ENCODE results near the gene OSBPL1A. TPM values are rescaled to one million over a fixed set of nuclear protein-coding genes. Genes with fewer than 3 reads are reported as not detected.
"Not testable (repeated sequence)": the region's sequence is repeated elsewhere in the genome, so short reads cannot be mapped to it uniquely, and the experiment has no call there.

OSBPL1A gene
- total RNA-seq, 1 donor from 2014 or later = 18.3 TPM

DNA sequence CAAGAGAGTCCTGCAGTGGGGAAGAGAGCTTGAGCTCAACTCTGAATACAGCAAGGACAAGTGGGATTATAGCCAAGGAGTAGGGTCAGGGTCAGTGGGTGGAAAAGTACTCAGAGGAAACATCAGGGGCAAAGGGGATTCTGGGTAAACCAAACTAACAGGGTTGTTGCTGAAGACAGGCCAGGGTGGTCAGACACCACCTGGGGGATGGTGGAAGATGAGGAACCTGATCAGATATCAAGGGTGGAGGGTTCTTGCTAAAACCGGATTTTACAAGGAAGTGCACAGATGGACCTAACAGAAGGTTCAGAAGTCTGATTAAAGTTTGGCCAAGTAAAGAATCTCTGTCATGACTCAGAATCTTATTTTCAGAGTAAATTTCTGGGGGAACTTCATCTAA is 16.5 kb downstream of the OSBPL1A start:
- DNase-seq (ENCODE audit: low read depth) = no peak
- Histone ChIP-seq H3K36me3 (ENCODE audit: control insufficient read depth, insufficient read depth, low read length) (no peaks in the 10 kb centered on the region), H3K4me3 (ENCODE audit: low read depth, low read length) (no peak overlapping the region), H3K27me3 (ENCODE audit: control insufficient read depth, insufficient read depth, low read length) (no peaks in the 10 kb centered on the region)
- TF ChIP-seq CTCF (IDR thresholded peaks at IDR 0.05; ENCODE audit: insufficient read depth, low read length, poor library complexity, severe bottlenecking) = no peak

DNA sequence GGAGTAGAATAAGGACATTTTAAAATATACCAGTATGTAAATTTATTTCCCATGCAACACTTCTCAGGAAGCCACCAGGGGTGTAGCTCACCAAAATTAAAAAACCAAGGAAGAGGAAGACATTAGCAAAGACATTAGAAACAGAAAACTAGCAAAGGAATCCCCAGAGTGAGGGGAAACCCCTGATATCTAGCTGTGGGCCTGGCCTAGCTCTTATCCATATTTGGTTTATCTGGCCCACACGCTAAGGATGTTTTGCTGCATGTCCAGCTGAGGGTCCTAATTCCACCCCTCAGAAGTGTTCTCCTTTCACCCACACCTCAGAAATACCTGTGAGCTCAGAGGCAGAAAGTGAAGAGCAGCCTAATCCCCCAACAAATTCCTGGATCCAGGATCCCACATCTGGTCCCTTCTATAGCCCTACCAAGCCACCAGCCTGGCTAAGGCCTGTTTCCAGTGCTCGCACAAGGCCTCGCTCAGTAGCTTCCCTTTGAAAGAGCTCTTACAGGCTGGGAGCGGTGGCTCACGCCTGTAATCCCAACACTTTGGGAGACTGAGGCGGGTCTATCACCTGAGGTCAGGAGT is 17.4 kb downstream of the OSBPL1A start:
- no peak for TF ChIP-seq CTCF (IDR thresholded peaks at IDR 0.05; ENCODE audit: insufficient read depth, low read length, poor library complexity, severe bottlenecking)
- no peak for DNase-seq (ENCODE audit: low read depth)
- no peaks in the 10 kb centered on the region for H3K36me3 ChIP-seq (ENCODE audit: control insufficient read depth, insufficient read depth, low read length)
- H3K4me3 ChIP-seq (ENCODE audit: low read depth, low read length) = no peak overlapping the region
- no peaks in the 10 kb centered on the region for H3K27me3 ChIP-seq (ENCODE audit: control insufficient read depth, insufficient read depth, low read length)

GRCh38 chr18:24378598-24378997 is 19.0 kb downstream of the OSBPL1A start:
- no peak for TF ChIP-seq CTCF (IDR thresholded peaks at IDR 0.05; ENCODE audit: insufficient read depth, low read length, poor library complexity, severe bottlenecking)
- Histone ChIP-seq H3K36me3 (ENCODE audit: control insufficient read depth, insufficient read depth, low read length) (no peaks in the 10 kb centered on the region), H3K27me3 (ENCODE audit: control insufficient read depth, insufficient read depth, low read length) (no peaks in the 10 kb centered on the region), H3K4me3 (ENCODE audit: low read depth, low read length) (no peak overlapping the region)
- DNase-seq (ENCODE audit: low read depth) = no peak

GRCh38 chr18:24376531-24376930 is 21.1 kb downstream of the OSBPL1A start:
- not testable (repeated sequence) for H3K4me3 ChIP-seq (ENCODE audit: low read depth, low read length); DNase-seq (ENCODE audit: low read depth); H3K27me3 ChIP-seq (ENCODE audit: control insufficient read depth, insufficient read depth, low read length); H3K36me3 ChIP-seq (ENCODE audit: control insufficient read depth, insufficient read depth, low read length)

DNA sequence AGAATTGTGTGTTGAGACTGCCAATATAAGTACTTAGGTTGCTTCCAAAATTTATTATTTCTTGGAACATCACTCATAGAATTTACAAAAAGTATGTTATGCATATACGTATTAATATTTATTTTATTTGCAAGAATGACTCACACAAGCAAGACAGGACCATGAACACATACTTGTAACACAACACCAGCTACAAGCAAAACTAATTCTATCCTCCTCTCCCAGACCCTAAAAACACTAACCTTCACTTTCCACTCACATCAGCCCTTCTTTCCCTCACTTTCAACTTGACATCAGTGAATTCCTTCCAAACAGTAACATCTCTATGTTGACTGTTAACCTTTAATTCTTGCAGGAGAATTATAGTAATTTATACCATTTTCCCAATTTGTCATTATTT is 24.3 kb downstream of the OSBPL1A start:
- DNase-seq (ENCODE audit: low read depth) = no peak
- no peak for TF ChIP-seq CTCF (IDR thresholded peaks at IDR 0.05; ENCODE audit: insufficient read depth, low read length, poor library complexity, severe bottlenecking)
- Histone ChIP-seq H3K27me3 (ENCODE audit: control insufficient read depth, insufficient read depth, low read length) (no peaks in the 10 kb centered on the region), H3K4me3 (ENCODE audit: low read depth, low read length) (no peak overlapping the region), H3K36me3 (ENCODE audit: control insufficient read depth, insufficient read depth, low read length) (no peaks in the 10 kb centered on the region)

GRCh38 chr18:24372279-24372872 is 25.2 kb downstream of the OSBPL1A start:
- Histone ChIP-seq H3K36me3 (ENCODE audit: control insufficient read depth, insufficient read depth, low read length) (no peaks in the 10 kb centered on the region), H3K27me3 (ENCODE audit: control insufficient read depth, insufficient read depth, low read length) (no peaks in the 10 kb centered on the region), H3K4me3 (ENCODE audit: low read depth, low read length) (no peak overlapping the region)
- no peak for TF ChIP-seq CTCF (IDR thresholded peaks at IDR 0.05; ENCODE audit: insufficient read depth, low read length, poor library complexity, severe bottlenecking)
- no peak for DNase-seq (ENCODE audit: low read depth)

Measured in kidney epithelial cell (primary cell).